OCI-M2 (cell line): ENCODE measurements around the gene BBC3.

ENCODE experiments used
- DNase-seq: peaks from one replicate; lab custom pipeline; 2025; ENCODE audit not compliant: unreplicated experiment; lab: John Stamatoyannopoulos, UW

BBC3 gene

GRCh38 chr19:47231215-47232054, 436 bp upstream of the BBC3 start:
- DNase-seq: no peak

GRCh38 chr19:47230054-47230920, 712 bp downstream of the BBC3 start:
- no peak for DNase-seq

- no peak for DNase-seq
These were observed 1.3 kb downstream of the BBC3 start for GRCh38 chr19:47229676-47230053.

GRCh38 chr19:47228937-47229675, 1.9 kb downstream of the BBC3 start:
- no peak for DNase-seq

GRCh38 chr19:47228168-47228936, 2.6 kb downstream of the BBC3 start:
- no peak for DNase-seq

GRCh38 chr19:47227352-47228167, 3.4 kb downstream of the BBC3 start:
- peak; percentile 96 for DNase-seq

- DNase-seq: peak; percentile 61
These were observed 4.3 kb downstream of the BBC3 start for GRCh38 chr19:47226426-47227351.

- peak; percentile 64 for DNase-seq
These were observed 5.1 kb downstream of the BBC3 start for GRCh38 chr19:47225746-47226425.

- no peak for DNase-seq
These were observed 9.1 kb downstream of the BBC3 start for GRCh38 chr19:47221890-47222289.

GRCh38 chr19:47221080-47221841, 9.7 kb downstream of the BBC3 start:
- DNase-seq: no peak

GRCh38 chr19:47215581-47215980, 15.4 kb downstream of the BBC3 start:
- DNase-seq: no peak

GRCh38 chr19:47210689-47211316, 20.2 kb downstream of the BBC3 start:
- DNase-seq: peak; percentile 83

GRCh38 chr19:47210180-47210490, 20.9 kb downstream of the BBC3 start:
- DNase-seq: no peak

- no peak for DNase-seq
These were observed 21.4 kb downstream of the BBC3 start for GRCh38 chr19:47209319-47210179.

GRCh38 chr19:47203254-47203653, 27.7 kb downstream of the BBC3 start:
- no peak for DNase-seq

GRCh38 chr19:47200530-47200929, 30.5 kb downstream of the BBC3 start:
- DNase-seq: no peak
